ENCODE results near the gene GHDC.
A peak's percentile ranks its signal among the peaks of the same experiment; 100 is the strongest.

GHDC gene

GRCh38 chr17:42182927-42183734, 11.2 kb downstream of the GHDC start:
- no peak for DNase-seq

DNA sequence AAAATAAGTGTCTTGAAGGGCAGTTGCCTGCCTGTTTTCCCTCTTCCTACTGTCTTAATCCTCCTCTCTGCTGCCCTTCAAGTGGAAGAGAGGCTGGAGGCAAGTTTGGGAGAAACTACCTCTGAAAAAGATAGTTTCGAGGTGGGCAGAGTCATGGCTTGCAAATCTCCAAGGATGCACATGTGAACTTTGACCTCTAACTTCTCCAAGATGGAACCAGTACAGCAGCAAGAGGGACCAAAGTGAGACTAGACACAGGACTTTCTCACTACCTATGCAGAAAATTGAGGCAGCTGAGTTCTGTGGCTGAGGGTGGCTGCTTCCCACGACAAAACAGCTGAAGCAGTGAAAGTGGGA, 12.5 kb downstream of the GHDC start:
- no peak for DNase-seq

GRCh38 chr17:42180922-42181850, 13.1 kb downstream of the GHDC start, which contains the start of gene KCNH4:
KCNH4 (minus strand) TSS chr17:42181142; CDS start chr17:42180945, 197 bp downstream.
- no peak for DNase-seq

GRCh38 chr17:42180411-42180921, 13.8 kb downstream of the GHDC start:
- DNase-seq = no peak

- peak; percentile 85 for DNase-seq
Observed at GRCh38 chr17:42179911-42180410, 14.3 kb downstream of the GHDC start.

GRCh38 chr17:42179335-42179734, 15.0 kb downstream of the GHDC start:
- DNase-seq = no peak

DNA sequence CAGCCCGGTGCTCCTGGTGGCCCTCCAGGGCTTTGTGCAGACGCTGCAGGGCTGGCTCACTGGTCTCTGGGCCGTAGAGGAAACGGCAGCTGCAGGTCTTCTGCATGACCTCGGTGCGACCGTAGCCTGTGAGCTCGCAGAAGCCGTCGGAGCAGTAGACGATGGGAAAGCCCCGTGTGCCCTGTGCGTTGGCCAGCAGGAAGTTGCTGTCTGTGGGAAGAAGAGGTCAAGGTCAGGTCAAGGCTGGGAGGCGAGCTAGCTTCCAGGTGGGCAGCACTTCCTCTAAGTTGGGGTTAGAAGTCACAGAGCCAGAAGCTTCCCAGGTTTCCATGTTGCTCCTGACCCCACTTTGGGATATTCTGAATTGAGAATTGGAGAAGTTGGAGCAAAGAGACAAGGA, 15.5 kb downstream of the GHDC start:
- no peak for DNase-seq

DNA sequence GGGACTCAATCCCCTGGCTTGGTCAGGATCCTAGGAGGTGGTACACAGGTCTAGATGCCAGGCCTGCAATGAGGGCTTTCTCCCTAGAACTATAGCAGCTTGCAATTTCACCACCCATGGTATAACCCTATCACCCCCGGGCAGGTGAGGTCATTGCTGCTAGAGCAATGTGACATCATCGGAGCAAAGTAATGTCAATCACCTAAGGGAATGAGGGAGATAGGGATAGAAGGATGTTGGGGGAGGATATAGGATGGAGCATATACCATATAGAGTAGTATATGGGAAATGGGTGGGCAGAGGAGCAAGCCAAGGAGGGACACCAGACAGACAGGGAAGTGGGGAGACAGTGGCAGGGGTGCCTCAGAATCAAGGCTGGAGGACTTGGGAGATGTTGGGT, 16.6 kb downstream of the GHDC start:
- DNase-seq = no peak

DNA sequence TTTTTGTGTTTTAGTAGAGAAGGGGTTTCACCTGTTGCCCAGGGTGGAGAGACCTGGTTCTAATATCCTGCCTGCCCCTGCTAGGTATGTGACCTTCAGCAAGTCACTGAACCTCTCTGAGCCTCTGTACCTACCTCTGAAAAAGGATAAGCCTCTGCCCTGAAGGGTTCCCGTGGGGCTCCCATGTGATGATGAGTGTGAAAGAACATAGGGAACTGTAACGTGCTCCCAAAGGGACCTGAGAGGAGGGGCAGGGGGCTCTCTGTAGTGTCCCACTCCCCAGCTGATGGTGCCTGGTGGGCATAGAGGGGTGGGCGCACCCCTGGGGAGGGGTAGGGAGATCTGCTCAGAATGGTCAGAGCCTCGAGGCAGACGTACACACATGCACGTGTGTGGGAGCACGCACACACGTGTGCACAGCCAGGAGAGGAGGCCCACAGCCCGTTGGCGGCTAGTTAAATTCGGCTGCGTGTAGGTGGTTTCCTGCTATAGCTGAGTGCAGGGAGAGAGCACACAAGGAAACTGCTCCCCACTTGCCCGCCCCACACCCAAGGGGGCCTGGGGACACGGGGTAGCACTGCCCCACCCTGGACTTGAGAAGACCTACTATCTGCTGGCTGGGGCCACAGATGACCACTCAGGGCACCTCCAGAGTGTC, 20.0 kb downstream of the GHDC start:
- no peak for DNase-seq

DNA sequence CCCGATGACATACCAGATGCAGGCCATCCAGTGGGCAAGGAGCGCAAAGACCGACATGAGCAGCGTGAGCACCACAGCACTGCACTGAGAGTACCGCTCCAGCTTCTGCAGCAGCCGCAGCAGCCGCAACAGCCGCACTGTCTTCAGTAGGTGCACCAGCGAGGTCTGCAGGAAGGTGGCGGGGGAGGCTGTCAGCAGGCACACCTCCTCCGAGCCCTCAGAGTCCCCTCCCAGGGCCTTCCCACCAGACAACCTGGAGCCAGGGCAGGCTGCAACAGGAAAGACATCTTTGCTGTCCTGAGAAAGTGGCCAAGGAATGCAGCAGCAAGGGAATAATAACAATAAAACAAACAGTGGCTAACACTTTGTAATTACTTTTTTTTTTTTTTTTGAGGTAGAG, 22.5 kb downstream of the GHDC start:
- peak; percentile 90 for DNase-seq

DNA sequence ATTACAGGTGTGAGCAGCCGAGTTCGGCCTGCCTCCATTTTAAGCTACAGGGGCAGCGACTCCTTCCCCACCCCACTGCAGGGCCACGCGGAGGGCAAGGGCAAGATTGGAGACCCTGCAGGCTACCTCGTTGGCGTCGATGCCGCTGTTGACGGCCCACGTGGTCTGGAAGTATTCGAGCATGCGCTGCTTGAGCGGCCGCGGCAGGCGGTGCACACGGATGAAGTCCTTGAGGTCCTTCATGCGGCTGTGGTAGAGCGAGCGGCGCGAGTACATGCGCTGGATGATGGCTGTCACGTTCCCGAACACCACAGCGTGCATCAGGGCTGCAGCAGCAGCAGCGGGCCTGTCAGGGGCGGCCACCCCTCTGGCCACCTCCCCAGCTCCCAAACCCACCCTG, 24.9 kb downstream of the GHDC start:
- no peak for DNase-seq

DNA sequence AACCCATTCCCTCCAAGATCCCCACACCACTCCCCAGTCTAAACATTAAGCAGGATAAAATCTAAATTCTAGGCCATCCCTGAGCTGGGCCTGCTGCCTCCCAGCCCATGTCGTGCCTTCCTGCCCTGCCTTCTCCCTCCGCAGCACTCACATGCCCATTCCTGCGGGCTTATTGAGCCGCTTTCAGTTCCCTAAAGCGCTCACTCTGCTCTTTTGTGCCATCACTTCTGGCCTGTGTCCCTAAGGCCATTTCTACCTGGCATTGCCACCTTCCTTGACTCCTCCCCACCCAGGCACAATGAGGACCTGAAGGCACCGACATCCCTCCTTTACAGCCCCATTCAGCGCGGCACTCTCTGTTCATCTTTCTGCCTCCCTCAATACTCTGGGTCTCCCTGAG, 26.5 kb downstream of the GHDC start:
- no peak for DNase-seq

DNA sequence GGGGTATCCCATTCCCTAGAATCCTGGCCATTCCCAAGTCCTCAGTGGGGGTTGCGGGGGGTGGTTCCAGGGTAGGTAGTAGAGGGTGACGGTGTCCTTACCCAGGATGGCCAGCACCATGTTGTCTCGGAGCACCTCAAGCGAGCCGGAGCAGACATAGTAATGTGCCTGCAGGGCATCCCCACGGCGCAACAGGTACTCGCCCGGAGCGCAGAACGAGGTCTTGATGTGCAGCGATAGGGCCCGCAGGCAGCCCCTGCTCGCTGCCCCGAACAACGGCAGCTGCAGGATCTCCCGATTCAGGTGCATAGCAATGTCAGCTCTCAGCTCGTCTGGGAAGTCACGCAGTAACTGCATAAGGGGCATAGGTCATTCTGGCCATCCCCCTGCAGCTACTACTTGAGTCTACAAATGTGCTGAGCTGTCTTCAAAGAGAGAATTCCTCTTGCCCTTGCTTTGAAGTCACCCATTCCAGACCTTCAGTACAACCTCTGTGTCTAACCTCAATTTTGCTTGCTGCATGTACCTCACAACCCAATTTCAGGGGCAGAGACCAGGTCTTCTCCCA, 28.0 kb downstream of the GHDC start:
- no peak for DNase-seq

GRCh38 chr17:42165751-42166150, 28.5 kb downstream of the GHDC start:
- no peak for DNase-seq

DNA sequence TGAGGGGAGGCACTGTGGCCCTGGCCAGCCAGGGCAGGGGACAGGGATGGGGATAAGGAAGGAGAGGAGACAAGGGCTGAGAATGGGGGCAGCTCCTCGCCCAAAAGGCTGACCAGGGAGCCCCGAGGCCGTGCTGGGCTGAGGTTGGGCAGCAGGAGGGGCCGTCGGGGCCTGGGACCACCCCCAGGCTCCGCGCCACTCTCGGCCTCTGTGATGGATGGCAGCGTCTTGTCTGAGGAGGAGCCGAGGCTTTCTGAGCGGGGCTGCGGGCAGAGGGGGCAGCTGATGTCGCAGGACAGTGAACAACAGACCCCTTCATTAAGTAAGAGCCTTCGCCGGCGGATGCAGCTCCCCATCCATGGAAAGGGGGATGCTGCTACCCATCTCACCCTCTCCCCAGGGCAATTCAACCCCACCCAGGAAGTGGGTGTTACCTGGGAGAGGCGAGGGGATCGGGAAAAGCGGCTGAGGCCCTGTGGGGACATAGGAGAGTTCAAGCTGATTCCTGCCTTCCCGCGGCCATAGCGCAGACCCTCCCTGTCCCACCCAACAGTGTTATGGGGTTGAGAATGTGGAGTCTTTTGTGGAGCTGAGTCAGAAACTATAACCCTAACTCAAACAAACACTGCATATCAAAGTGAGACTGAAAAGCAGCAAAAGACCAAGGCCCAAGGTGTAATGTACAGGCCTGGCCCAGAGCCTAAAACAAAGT, 30.4 kb downstream of the GHDC start:
- no peak for DNase-seq

DNA sequence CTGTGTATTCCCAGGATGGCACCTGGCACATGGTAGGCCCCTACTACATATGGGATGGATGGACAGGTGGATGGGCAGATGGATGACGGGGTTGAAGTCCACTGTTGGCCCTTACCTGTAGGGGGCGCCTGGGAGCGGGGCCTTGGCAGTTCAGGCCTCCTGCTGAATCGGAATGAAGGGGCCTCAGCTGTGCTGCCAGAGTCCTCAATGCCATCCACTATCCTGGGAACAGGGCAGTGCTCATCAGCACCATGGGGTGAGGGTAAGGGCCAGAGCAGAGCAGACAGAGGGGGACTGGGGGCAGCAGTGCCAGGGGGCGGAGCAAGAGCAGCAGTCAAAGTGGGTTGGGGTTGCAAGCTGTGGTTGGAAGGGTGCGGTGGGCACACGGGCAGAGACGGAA, 31.2 kb downstream of the GHDC start:
- no peak for DNase-seq

GRCh38 chr17:42160531-42160910, 33.8 kb downstream of the GHDC start:
- DNase-seq = no peak

- DNase-seq = no peak
Observed at GRCh38 chr17:42159796-42160530, 34.3 kb downstream of the GHDC start.

DNA sequence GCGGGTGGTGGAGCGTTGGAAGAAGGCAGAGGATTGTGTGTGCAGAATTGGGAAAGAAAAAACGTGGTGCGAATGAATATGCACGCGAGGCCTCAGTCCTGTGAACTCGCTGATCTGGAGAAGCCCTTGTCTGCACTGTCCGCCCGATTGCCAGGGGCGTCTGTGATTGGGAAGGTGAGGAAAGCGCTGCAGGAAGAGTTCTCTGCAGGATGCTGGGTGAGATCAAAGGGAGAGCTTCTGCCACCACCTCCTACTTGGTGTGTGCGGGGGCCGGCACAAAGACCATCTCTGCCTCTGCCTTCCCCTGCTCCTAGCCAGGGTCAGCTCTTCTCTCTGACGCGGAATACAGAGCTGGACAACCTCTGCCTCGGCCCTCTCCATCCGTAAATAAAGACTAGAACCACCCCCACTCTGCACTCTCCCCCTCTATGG, 38.7 kb downstream of the GHDC start:
- peak; percentile 71 for DNase-seq

DNA sequence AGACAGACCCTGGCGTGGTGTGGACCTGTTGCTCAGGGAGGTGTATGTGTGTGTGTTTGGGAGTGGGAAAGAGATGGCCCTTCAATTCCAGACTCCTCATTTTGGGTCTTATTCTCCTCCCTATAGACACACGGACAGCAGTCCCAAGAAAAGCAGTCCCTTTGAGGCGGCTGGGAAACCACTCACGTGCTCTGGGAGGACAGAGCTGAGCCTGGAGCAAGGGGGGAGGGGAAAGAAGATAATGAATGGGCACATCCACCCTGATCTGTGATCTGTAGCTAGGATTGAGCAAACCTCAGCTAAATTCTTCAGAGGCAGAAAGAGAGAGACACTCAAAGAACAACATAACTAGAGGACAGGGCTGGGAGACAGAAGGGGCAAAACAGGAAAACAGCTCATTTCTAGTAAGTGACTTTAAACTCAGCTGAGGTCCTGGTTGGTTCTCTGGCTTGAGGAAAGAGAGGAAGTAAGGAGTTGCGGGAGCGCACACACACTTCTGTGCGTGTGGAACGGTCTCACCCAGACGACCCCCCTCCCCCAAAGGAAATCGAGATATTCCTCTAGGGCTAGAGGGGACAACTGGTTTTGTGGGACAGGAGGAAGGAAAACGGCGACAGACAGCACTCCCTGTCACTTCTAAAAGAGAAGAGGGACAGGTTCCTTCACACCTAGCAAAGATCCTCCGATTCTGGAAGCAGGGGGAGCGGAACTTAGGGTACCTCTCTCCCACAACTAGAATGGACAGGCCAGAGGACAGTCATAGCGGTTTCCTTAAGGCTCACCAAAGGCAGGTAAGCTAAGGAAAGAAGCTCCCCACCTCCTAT, 40.2 kb downstream of the GHDC start:
- peak; percentile 83 for DNase-seq

Data from islet precursor cell (in vitro differentiated cells).